SU-DHL-6 (cell line): Measurements from ENCODE around the gene TGM2.
"Not testable (repeated sequence)": the region's sequence is repeated elsewhere in the genome, so short reads cannot be mapped to it uniquely, and the experiment has no call there.

Source experiments
- EZH2phosphoT487 ChIP-seq: fragments of 200-600 bp; sonication (generic), shearing (Covaris generic); conservative IDR thresholded peaks from 2 replicates; pipeline ENCODE4 v1.6.1; 2018; ENCODE audit warnings: mild to moderate bottlenecking, antibody characterized with exemption, low read length, moderate library complexity, mixed read lengths
- TF ChIP-seq, protein P1 (sequence below): fragments of 200-600 bp; sonication (generic); IDR thresholded peaks from one replicate; pipeline ENCODE4 v1.5.1; 2017; ENCODE audit warnings: antibody characterized with exemption, mild to moderate bottlenecking, low read length, moderate library complexity; ENCODE audit not compliant: insufficient read depth, poor library complexity, severe bottlenecking

- TF ChIP-seq, protein P1, sequence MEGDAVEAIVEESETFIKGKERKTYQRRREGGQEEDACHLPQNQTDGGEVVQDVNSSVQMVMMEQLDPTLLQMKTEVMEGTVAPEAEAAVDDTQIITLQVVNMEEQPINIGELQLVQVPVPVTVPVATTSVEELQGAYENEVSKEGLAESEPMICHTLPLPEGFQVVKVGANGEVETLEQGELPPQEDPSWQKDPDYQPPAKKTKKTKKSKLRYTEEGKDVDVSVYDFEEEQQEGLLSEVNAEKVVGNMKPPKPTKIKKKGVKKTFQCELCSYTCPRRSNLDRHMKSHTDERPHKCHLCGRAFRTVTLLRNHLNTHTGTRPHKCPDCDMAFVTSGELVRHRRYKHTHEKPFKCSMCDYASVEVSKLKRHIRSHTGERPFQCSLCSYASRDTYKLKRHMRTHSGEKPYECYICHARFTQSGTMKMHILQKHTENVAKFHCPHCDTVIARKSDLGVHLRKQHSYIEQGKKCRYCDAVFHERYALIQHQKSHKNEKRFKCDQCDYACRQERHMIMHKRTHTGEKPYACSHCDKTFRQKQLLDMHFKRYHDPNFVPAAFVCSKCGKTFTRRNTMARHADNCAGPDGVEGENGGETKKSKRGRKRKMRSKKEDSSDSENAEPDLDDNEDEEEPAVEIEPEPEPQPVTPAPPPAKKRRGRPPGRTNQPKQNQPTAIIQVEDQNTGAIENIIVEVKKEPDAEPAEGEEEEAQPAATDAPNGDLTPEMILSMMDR = not testable (repeated sequence)
- TF ChIP-seq EZH2phosphoT487 = not testable (repeated sequence)
These were observed 62.9 kb downstream of the TGM2 start for GRCh38 chr20:38102206-38102605.
